RWPE1 (cell line): Measurements from ENCODE around the gene IAH1.

ENCODE experiments used
- CTCF ChIA-PET: fragments of 350-600 bp; sonication (Branson Sonifier 250); formaldehyde crosslinking; extraction: SDS; loops from one replicate; lab custom pipeline; 2021; lab: Yijun Ruan, JAX
- POLR2A ChIA-PET: fragments of 400-600 bp; formaldehyde crosslinking; extraction: SDS; loops from one replicate; lab custom pipeline; 2020; ENCODE audit warnings: antibody characterized with exemption; ENCODE audit not compliant: low non-redundant PET; lab: Yijun Ruan, JAX
- DNase-seq: peaks from one replicate; pipeline ENCODE4 v3.0.0; 2012; ENCODE audit warnings: low spot score
- H3K27ac ChIP-seq: fragments of 450-650 bp; 2 replicates; pipeline ENCODE4 v1.5.1; 2017
- CTCF ChIP-seq: fragments of 450-650 bp; conservative IDR thresholded peaks from 2 replicates; pipeline ENCODE4 v1.5.1; 2017; ENCODE audit warnings: low read depth, mild to moderate bottlenecking

IAH1 gene, protein sequence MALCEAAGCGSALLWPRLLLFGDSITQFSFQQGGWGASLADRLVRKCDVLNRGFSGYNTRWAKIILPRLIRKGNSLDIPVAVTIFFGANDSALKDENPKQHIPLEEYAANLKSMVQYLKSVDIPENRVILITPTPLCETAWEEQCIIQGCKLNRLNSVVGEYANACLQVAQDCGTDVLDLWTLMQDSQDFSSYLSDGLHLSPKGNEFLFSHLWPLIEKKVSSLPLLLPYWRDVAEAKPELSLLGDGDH

GRCh38 chr2:9474361-9475057 is at the start of gene IAH1:
TSS of gene IAH1 (plus strand) at chr2:9474551. CDS start at chr2:9474567, 16 bp downstream.
- H3K27ac ChIP-seq: peak within 1 kb of the TSS; percentile 85
- CTCF ChIA-PET: interaction anchor here (0.7 to 1.2 kb wide), 3 partner anchors 16 to 1181 kb away, joined by 4 to 5 read pairs (median 4); no protein-coding TSS in a partner anchor

GRCh38 chr2:9428965-9429577 is 45.3 kb upstream of the IAH1 start:
- CTCF ChIA-PET: no interaction called here
- H3K27ac ChIP-seq: 0 out of 2 replicates have a peak overlapping the region, but pooled peaks have one; percentile 25
- DNase-seq: no peak
- POLR2A ChIA-PET: no interaction called here
- no peak for TF ChIP-seq CTCF

More at GRCh38 chr2:9474361-9475057, at the start of gene IAH1:
- POLR2A ChIA-PET: no interaction called here
- TF ChIP-seq CTCF: no peak
- peak; percentile 56 for DNase-seq

- POLR2A ChIA-PET: no interaction called here
- no peak for DNase-seq
- 0 out of 2 replicates have a peak overlapping the region, but pooled peaks have one; percentile 29 for H3K27ac ChIP-seq
- no peak for TF ChIP-seq CTCF
- CTCF ChIA-PET: interaction anchor here (0.7 kb wide), 1 partner anchor 87 kb away, joined by 4 read pairs; no protein-coding TSS in a partner anchor
These were observed 43.7 kb upstream of the IAH1 start for GRCh38 chr2:9430316-9431293.

DNA sequence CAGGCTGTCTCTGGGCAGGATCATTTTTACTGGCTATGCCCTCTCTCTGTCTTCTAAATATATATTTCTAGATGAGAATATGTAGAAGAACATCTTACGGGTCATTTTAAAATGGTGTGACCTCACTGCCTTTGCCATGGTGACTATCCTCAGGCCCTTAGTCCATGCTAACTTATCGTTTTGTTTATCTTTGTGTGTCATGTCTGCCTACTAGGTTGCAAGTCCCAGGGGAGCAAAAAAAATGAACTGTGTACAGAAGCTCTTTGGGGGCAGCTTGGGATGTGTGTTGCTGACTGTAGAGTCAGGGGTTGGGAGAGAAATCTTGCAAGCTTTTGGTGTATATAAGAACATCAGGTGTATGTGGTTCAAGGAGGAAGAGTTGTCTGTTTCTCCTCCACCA is 39.9 kb upstream of the IAH1 start:
- DNase-seq: no peak
- POLR2A ChIA-PET: no interaction called here
- no peak overlapping the region for H3K27ac ChIP-seq
- no peak for TF ChIP-seq CTCF
- CTCF ChIA-PET: interaction anchor here (0.6 kb wide), 1 partner anchor 32 kb away, joined by 8 read pairs; no protein-coding TSS in a partner anchor

DNA sequence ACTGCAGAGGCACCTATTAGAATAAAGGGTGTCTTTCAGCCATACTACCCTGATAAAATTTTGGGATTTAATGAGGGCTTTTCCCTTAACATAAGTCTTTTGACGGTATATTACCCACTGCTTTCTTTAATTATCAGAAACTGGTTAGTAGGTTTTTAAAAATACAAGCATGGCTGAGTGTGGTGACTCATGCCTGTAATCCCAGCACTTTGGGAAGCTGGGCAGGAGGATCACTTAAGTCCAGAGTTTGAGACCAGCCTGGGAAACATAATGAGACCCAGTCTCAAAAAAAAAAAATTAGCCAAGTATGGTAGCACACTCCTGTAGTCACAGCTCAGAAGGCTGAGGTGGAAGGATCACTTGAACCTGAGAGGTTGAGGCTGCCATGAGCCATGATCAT is 34.8 kb upstream of the IAH1 start:
- no peak for TF ChIP-seq CTCF
- DNase-seq: no peak
- POLR2A ChIA-PET: no interaction called here
- H3K27ac ChIP-seq: no peak overlapping the region
- CTCF ChIA-PET: no interaction called here
